ENCODE measurements around the gene RAVER1. TPM values are rescaled to one million over a fixed set of nuclear protein-coding genes. Genes with fewer than 3 reads are reported as not detected.

The RAVER1 gene
- total RNA-seq, 2 donors from 2014 or later, result 14.0 to 19.3 TPM

DNA sequence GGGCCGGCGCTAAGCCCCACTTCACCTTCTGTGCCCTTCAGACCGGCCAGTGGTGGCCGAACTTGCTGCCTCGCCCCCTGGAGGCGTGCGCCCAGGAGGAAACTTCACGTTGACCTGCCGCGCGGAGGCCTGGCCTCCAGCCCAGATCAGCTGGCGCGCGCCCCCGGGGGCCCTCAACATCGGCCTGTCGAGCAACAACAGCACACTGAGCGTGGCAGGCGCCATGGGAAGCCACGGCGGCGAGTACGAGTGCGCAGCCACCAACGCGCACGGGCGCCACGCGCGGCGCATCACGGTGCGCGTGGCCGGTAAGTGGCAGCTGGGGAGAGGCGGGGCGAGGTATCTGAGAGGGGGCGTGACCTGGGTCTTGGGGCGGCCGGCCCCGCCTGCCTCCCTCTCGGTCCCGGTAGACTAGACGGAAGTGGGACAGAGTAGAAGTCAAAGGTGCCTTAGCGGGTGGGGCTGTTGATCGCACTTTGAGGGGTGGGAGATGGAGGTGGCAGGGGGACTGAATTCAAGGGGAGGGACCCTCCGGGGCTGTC is 38.0 kb downstream of the RAVER1 start:
- intact Hi-C loops (cut with DNase I), result no loop called here
- no peak for ATAC-seq
- no peak for DNase-seq

DNA sequence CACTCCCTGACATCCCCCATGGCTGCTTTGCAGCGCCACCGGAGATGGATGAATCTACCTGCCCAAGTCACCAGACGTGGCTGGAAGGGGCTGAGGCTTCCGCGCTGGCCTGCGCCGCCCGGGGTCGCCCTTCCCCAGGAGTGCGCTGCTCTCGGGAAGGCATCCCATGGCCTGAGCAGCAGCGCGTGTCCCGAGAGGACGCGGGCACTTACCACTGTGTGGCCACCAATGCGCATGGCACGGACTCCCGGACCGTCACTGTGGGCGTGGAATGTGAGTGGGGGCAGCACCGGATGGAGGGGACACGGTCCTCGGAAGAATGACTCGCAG is 39.0 kb downstream of the RAVER1 start:
- ATAC-seq (no peak), DNase-seq (no peak)
- intact Hi-C loops (cut with DNase I), result no loop called here

DNA sequence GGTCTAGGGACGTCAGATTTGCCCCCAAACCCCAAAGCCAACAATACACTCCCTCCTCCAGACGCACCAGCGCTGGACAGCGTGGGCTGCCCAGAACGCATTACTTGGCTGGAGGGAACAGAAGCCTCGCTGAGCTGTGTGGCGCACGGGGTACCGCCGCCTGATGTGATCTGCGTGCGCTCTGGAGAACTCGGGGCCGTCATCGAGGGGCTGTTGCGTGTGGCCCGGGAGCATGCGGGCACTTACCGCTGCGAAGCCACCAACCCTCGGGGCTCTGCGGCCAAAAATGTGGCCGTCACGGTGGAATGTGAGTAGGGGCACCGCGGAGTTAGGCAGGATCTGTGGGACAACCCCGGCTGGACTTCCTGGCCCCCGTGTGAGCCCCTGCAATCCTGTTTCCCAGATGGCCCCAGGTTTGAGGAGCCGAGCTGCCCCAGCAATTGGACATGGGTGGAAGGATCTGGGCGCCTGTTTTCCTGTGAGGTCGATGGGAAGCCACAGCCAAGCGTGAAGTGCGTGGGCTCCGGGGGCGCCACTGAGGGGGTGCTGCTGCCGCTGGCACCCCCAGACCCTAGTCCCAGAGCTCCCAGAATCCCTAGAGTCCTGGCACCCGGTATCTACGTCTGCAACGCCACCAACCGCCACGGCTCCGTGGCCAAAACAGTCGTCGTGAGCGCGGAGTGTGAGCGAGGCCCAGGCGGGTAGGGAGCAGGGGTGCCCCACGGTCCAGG is 39.5 kb downstream of the RAVER1 start:
- DNase-seq, result no peak
- no peak for ATAC-seq
- intact Hi-C loops (cut with DNase I), result no loop called here

DNA sequence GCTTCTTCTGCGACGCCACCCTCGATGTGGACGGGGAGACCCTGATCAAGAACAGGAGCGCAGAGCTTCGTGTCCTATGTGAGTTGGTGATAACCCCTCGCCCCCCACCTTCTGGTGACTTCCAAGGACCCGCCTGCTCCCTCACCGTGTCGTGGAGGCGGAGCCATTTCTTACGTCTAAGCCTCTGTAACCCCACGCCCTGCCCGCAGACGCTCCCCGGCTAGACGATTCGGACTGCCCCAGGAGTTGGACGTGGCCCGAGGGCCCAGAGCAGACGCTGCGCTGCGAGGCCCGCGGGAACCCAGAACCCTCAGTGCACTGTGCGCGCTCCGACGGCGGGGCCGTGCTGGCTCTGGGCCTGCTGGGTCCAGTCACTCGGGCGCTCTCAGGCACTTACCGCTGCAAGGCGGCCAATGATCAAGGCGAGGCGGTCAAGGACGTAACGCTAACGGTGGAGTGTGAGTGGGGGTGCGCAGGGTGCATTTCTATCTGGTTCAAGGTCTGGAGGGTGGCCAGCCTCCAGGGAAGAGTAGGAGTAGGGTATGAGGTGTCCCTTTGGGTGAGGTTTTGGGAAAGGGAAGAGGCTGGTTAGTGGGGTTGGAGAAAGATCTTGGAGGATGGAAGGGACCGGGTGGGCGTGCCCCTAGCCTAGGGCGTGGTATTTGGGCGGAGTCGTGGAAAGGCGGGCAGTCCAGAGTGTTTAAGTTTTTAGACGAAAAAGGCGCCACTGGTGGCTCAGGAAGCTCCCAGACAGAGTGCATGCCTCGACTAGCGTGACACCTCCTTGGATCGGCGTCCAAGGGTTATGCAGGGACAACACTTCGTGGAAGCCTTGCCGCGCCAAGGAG is 40.3 kb downstream of the RAVER1 start:
- no peak for DNase-seq
- ATAC-seq, result no peak
- intact Hi-C loops (cut with DNase I), result no loop called here

DNA sequence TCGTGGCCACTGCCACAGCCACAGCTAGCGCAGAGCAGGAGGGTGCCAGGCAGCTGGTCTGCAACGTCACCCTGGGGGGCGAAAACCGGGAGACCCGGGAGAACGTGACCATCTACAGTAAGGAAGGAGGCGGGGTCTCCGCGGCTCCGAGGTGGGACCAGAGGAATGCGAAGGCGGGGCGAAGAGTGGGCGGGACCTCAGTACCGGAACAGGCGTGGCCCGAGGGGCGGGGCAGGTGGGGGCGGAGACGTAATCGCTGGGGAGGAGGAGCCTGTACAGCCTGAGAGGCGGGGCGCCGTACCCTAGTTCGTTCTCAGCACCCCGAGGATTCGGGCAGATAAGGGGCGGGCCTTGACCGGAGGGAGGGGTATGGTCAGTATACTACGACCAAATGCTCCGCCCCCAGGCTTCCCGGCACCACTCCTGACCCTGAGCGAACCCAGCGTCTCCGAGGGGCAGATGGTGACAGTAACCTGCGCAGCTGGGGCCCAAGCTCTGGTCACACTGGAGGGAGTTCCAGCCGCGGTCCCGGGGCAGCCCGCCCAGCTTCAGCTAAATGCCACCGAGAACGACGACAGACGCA is 41.0 kb downstream of the RAVER1 start:
- DNase-seq (peak; percentile 87), ATAC-seq (peak; percentile 65 to 76)
- intact Hi-C loops (cut with DNase I), result no loop called here

DNA sequence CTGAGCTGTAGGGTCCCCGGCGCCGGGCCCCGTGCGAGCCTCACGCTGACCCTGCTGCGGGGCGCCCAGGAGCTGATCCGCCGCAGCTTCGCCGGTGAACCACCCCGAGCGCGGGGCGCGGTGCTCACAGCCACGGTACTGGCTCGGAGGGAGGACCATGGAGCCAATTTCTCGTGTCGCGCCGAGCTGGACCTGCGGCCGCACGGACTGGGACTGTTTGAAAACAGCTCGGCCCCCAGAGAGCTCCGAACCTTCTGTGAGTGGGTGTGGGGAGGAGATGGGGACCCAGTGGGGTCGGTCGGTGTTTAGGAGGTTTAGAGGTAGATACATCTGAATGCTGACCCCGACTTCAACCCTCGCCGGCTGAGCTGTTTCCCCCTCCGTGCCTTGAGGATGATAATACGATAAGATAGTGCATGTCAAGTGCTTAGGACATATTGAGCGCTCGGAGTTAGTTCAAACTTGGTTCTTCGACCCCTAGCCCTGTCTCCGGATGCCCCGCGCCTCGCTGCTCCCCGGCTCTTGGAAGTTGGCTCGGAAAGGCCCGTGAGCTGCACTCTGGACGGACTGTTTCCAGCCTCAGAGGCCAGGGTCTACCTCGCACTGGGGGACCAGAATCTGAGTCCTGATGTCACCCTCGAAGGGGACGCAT is 41.6 kb downstream of the RAVER1 start:
- no peak for ATAC-seq
- no peak for DNase-seq
- intact Hi-C loops (cut with DNase I), result no loop called here

DNA sequence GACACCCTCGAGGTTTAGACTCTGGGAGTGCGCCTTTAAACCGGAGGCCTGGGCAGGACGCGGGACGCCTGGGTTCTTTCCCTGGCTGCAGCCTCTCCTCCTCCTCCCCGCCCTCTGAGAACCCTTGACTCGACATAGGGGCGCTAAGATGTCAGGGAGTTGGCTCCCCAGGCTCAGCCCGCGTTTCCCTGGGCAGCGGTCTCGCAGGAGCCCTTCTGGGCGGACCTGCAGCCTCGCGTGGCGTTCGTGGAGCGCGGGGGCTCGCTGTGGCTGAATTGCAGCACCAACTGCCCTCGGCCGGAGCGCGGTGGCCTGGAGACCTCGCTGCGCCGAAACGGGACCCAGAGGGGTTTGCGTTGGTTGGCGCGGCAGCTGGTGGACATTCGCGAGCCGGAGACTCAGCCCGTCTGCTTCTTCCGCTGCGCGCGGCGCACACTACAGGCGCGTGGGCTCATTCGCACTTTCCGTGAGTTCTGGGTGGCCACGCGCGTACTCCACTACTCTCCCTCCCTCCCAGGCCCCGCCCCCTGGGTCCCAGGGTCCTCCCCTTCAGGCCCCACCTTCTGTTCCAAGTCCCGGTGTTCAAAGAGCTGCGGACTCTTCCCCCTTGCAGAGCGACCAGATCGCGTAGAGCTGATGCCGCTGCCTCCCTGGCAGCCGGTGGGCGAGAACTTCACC is 42.3 kb downstream of the RAVER1 start:
- ATAC-seq, result peak; percentile 39 to 44
- peak; percentile 73 for DNase-seq
- intact Hi-C loops (cut with DNase I), result no loop called here

DNA sequence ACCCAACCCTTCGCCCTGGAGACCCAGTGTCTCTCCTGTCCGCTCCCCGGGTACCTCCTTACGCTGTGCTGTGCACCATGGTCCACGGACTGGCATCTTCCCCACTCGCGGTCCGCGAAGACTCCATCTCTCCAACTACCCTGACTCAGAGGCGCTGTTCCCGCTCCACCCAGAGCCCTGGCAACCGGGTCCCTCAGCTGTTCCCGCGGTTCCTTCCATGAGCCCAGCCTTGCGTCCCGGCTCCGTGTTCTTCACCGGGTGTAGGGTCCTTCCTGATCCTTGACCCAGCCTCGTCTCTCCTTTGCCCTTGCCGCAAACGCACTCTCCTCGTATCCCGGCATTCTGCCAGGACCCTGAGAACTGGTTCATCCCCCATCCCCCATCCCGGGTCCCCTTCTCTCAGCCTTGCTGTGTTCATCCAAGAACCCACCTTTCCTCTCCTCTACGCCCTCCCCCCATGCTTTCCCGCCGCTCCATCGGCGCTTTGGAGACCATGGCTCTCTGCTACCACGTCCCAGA is 42.9 kb downstream of the RAVER1 start:
- ATAC-seq, result peak in 1 of 2 donors; percentile 3
- intact Hi-C loops (cut with DNase I), result no loop called here
- peak; percentile 58 for DNase-seq

DNA sequence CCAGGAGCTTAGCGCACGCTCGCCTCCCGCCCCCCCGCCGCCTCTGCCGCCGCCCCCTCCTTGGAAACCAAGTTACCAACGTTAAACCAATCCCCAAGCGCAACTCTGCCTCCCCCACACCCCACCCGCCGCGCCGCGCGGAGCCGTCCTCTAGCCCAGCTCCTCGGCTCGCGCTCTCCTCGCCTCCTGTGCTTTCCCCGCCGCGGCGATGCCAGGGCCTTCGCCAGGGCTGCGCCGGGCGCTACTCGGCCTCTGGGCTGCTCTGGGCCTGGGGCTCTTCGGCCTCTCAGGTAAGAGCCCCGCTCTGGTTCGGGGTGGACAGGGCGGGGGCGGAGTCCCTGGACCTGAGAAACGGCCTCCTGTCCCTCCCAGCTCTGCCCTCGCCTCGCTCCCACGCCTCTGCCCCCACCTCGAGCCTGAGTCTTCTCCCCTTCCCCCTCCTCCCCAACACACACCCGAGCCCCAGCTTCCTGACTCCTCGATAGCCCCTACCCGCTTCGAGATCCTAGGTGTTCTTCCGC is 43.4 kb downstream of the RAVER1 start, which contains the start of gene ICAM5:
TSS of gene ICAM5 (plus strand) at position 117 of the 521 bp plus-strand sequence. CDS start at position 209, 92 bp downstream.
- ATAC-seq, result no peak
- intact Hi-C loops (cut with DNase I), result no loop called here
- DNase-seq, result no peak

DNA sequence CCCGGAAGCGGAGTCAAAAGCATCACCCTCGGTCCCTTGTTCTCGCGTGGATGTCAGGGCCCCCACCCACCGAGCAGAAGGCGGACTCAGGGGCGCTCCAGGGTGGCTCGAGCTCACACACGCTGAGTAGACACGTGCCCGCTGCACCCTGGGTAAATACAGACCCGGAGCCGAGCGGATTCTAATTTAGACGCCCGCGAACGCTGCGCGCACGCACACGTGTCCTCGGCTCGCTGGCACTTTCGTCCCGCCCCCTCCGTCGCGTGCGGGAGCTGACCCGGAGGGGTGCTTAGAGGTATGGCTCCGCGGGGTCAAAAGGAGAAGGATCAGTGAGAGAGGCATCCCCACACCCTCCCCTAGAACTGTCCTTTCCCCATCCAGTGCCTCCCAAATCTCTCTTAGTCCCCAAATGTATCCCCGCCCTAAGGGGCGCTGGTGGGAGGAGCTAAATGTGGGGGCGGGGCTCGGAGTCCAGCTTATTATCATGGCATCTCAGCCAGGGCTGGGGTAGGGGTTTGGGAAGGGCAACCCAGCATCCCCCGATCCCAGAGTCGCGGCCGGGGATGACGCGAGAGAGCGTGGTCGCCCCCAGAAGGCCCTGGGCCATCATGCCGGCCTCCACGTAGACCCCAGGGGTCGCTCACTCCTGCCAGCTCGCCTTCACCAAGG is 44.0 kb downstream of the RAVER1 start:
- ATAC-seq, result peak in 1 of 2 donors; percentile 6
- peak; percentile 65 for DNase-seq
- intact Hi-C loops (cut with DNase I), result no loop called here

DNA sequence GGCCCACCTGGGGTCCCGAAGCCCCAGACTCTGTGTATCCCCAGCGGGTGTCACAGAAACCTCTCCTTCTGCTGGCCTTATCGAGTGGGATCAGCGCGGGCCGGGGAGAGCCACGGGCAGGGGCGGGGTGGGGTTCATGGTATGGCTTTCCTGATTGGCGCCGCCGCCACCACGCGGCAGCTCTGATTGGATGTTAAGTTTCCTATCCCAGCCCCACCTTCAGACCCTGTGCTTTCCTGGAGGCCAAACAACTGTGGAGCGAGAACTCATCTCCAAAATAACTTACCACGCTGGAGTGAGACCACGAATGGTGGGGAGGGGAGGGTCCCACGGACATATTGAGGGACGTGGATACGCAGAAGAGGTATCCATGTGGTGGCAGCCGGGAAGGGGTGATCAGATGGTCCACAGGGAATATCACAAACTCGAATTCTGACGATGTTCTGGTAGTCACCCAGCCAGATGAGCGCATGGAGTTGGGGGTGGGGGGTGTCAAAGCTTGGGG is 44.6 kb downstream of the RAVER1 start:
- no peak for DNase-seq
- intact Hi-C loops (cut with DNase I), result no loop called here
- no peak for ATAC-seq

DNA sequence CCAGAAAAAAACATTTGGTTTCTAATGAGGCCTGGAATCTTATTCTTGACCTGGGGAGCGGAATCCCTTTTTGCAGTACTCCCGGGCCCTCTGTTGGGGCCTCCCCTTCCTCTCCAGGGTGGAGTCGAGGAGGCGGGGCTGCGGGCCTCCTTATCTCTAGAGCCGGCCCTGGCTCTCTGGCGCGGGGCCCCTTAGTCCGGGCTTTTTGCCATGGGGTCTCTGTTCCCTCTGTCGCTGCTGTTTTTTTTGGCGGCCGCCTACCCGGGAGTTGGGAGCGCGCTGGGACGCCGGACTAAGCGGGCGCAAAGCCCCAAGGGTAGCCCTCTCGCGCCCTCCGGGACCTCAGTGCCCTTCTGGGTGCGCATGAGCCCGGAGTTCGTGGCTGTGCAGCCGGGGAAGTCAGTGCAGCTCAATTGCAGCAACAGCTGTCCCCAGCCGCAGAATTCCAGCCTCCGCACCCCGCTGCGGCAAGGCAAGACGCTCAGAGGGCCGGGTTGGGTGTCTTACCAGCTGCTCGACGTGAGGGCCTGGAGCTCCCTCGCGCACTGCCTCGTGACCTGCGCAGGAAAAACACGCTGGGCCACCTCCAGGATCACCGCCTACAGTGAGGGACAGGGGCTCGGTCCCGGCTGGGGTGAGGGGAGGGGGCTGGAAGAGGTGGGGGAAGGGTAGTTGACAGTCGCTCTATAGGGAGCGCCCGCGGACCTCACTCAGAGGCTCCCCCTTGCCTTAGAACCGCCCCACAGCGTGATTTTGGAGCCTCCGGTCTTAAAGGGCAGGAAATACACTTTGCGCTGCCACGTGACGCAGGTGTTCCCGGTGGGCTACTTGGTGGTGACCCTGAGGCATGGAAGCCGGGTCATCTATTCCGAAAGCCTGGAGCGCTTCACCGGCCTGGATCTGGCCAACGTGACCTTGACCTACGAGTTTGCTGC is 46.3 kb downstream of the RAVER1 start, which contains the start of gene ICAM4:
TSS of gene ICAM4 (plus strand) at position 153 of the 935 bp plus-strand sequence. CDS start at position 211, 58 bp downstream.
- intact Hi-C loops (cut with DNase I), result no loop called here
- ATAC-seq, result peak; percentile 70
- peak; percentile 91 for DNase-seq

DNA sequence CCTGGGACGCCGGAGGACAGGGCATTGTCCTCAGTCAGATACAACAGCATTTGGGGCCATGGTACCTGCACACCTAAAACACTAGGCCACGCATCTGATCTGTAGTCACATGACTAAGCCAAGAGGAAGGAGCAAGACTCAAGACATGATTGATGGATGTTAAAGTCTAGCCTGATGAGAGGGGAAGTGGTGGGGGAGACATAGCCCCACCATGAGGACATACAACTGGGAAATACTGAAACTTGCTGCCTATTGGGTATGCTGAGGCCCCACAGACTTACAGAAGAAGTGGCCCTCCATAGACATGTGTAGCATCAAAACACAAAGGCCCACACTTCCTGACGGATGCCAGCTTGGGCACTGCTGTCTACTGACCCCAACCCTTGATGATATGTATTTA is 47.9 kb downstream of the RAVER1 start:
- ATAC-seq, result no peak
- intact Hi-C loops (cut with DNase I), result no loop called here
- no peak for DNase-seq

DNA sequence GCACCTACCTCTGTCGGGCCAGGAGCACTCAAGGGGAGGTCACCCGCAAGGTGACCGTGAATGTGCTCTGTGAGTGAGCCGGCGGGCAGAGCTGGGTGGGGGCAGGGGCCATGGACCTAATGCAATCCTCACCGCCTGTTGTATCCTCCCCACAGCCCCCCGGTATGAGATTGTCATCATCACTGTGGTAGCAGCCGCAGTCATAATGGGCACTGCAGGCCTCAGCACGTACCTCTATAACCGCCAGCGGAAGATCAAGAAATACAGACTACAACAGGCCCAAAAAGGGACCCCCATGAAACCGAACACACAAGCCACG is 48.4 kb downstream of the RAVER1 start:
- no peak for DNase-seq
- intact Hi-C loops (cut with DNase I), result no loop called here
- no peak for ATAC-seq

DNA sequence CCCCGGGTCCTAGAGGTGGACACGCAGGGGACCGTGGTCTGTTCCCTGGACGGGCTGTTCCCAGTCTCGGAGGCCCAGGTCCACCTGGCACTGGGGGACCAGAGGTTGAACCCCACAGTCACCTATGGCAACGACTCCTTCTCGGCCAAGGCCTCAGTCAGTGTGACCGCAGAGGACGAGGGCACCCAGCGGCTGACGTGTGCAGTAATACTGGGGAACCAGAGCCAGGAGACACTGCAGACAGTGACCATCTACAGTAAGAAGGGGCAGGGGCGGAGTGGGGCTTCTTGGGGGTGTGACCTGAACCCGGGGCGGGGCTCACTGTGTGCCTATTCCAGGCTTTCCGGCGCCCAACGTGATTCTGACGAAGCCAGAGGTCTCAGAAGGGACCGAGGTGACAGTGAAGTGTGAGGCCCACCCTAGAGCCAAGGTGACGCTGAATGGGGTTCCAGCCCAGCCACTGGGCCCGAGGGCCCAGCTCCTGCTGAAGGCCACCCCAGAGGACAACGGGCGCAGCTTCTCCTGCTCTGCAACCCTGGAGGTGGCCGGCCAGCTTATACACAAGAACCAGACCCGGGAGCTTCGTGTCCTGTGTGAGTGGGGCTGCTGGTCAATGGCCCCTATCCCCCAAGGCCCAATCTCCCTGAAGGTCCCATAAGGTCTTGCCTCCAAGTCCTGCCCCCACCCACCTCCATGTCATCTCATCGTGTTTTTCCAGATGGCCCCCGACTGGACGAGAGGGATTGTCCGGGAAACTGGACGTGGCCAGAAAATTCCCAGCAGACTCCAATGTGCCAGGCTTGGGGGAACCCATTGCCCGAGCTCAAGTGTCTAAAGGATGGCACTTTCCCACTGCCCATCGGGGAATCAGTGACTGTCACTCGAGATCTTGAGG is 49.0 kb downstream of the RAVER1 start:
- intact Hi-C loops (cut with DNase I), result no loop called here
- ATAC-seq (no peak), DNase-seq (no peak)
